HepG2 (cell line): ENCODE measurements around the gene RHOT2. TPM values are rescaled to one million over a fixed set of nuclear protein-coding genes. Genes with fewer than 3 reads are reported as not detected.

ENCODE experiments used
- KLF9 ChIP-seq: IDR thresholded peaks from 2 replicates; pipeline ENCODE4 v1.6.1; 2016; ENCODE audit warnings: low read depth
- MTA3 ChIP-seq: sonication (generic); formaldehyde crosslinking; IDR thresholded peaks from 2 replicates; pipeline ENCODE4 v1.4.0; 2020; ENCODE audit warnings: missing genetic modification reagents
- NR3C1 ChIP-seq: sonication (generic); formaldehyde crosslinking; IDR thresholded peaks from 2 replicates; pipeline ENCODE4 v1.4.0; 2020; ENCODE audit warnings: missing genetic modification reagents
- SKI ChIP-seq: fragments of 450-650 bp; IDR thresholded peaks from one replicate; pipeline ENCODE4 v1.6.1; 2018; ENCODE audit warnings: mild to moderate bottlenecking; ENCODE audit not compliant: partially characterized antibody
- SRSF4 ChIP-seq: fragments of 200-400 bp; formaldehyde crosslinking; IDR thresholded peaks from one replicate; pipeline ENCODE4 v1.6.1; 2018; ENCODE audit warnings: mild to moderate bottlenecking, low read depth, low read length, moderate library complexity; ENCODE audit not compliant: poor library complexity, severe bottlenecking
- ZNF143 ChIP-seq: sonication (generic); formaldehyde crosslinking; IDR thresholded peaks from 2 replicates; pipeline ENCODE4 v1.4.0; 2020; ENCODE audit warnings: missing genetic modification reagents
- ZNF292 ChIP-seq: sonication (generic); formaldehyde crosslinking; IDR thresholded peaks from 2 replicates; pipeline ENCODE4 v1.8.1; 2022; ENCODE audit warnings: mild to moderate bottlenecking, low read depth, missing genetic modification reagents, borderline replicate concordance
- ZNF552 ChIP-seq: sonication (generic); formaldehyde crosslinking; IDR thresholded peaks from 2 replicates; pipeline ENCODE4 v1.9.0; 2022; ENCODE audit warnings: missing genetic modification reagents, mild to moderate bottlenecking, borderline replicate concordance
- ZNF703 ChIP-seq: sonication (generic); formaldehyde crosslinking; IDR thresholded peaks from 2 replicates; pipeline ENCODE4 v1.5.1; 2020; ENCODE audit warnings: missing genetic modification reagents, mild to moderate bottlenecking, moderate library complexity, borderline replicate concordance
- polyA plus RNA-seq, 8 experiments: library from polyadenylated mRNA; depleted of rRNA in 3 of 8; stranded (reverse) in 7 of 8; unstranded in 1 of 8; fragments of >200 nt; fragmentation: Illumina TruSeq in 4 of 8; extraction: Trizol in 4 of 8; gene quantifications; 2 replicates each; pipeline versions ENCODE4 v1.2.1 to v1.2.3, GENCODE V29; 2011 to 2016; ENCODE audit warnings: low read depth in 4 of 8, missing spikeins in 1 of 8, mixed read lengths in 1 of 8; ENCODE audit not compliant: insufficient read depth in 1 of 8
- total RNA-seq, 5 experiments: library from RNA; depleted of rRNA; stranded (reverse); fragments of >200 nt; fragmentation: Illumina TruSeq; extraction: Trizol; gene quantifications; 2 replicates each; pipeline ENCODE4 v1.2.3, GENCODE V29; 2016; ENCODE audit warnings: low read depth in 1 of 5
- TF ChIP-seq, protein P1 (sequence below): sonication (generic); formaldehyde crosslinking; IDR thresholded peaks from 2 replicates; pipeline ENCODE4 v1.4.0; 2020; ENCODE audit warnings: missing genetic modification reagents
- TF ChIP-seq, protein P2 (sequence below): sonication (generic); formaldehyde crosslinking; IDR thresholded peaks from 2 replicates; pipeline ENCODE4 v1.4.0; 2020; ENCODE audit warnings: missing genetic modification reagents
- TF ChIP-seq, protein P3 (sequence below): IDR thresholded peaks from 2 replicates; pipeline ENCODE4 v1.6.1; 2016; ENCODE audit warnings: mild to moderate bottlenecking, missing biosample characterization, missing genetic modification reagents
- TF ChIP-seq, protein P4 (sequence below): sonication (generic); formaldehyde crosslinking; IDR thresholded peaks from 2 replicates; pipeline ENCODE4 v1.8.0; 2022; ENCODE audit warnings: missing genetic modification reagents, mild to moderate bottlenecking, moderate library complexity, borderline replicate concordance
- TF ChIP-seq, protein P5 (sequence below): sonication (generic); formaldehyde crosslinking; IDR thresholded peaks from 2 replicates; pipeline ENCODE4 v1.5.1; 2020; ENCODE audit warnings: missing genetic modification reagents, mild to moderate bottlenecking, borderline replicate concordance
- TF ChIP-seq, protein P6 (sequence below): sonication (generic); formaldehyde crosslinking; IDR thresholded peaks from 2 replicates; pipeline ENCODE4 v1.4.0; 2020; ENCODE audit warnings: mild to moderate bottlenecking, missing genetic modification reagents

The RHOT2 gene
- total and polyA plus RNA-seq, 2 of the 13 experiments (the other 11 are each of a cell fraction or from before 2014, with no cell fraction given): 63.6 to 76.9 TPM

DNA sequence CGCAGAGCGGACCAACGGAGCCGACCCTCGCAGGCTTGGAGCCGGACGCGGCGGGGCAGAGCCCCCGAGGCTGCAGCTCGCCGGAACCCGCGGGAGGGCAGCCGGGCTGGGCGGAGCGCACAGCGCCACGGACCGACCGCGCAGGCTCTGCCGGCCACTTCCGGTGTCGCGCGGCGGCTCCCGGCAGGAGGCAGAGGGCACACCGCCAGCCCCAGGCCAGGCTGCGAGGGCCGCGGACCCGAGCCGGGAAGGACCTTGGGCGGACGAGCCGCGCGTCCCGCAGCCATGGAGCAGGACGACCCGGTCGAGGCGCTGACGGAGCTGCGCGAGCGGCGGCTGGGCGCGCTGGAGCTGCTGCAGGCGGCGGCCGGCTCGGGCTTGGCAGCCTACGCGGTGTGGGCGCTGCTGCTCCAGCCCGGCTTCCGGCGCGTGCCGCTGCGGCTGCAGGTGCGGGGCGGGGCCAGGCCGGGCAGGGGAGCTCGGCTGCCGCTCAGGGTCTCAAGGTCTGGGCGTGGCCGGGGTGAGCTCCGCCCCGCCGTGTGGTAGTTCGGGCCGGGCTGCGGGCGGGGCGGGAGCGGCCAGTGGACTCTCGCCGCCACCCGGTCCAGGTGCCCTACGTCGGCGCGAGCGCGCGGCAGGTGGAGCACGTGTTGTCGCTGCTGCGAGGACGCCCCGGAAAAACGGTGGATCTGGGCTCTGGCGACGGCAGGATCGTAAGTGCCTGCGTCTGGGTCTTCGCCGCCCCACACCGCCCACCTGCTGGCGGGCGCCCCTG, 53.2 kb downstream of the RHOT2 start, which contains the start of gene ANTKMT (continued):
- TF ChIP-seq, protein P1, sequence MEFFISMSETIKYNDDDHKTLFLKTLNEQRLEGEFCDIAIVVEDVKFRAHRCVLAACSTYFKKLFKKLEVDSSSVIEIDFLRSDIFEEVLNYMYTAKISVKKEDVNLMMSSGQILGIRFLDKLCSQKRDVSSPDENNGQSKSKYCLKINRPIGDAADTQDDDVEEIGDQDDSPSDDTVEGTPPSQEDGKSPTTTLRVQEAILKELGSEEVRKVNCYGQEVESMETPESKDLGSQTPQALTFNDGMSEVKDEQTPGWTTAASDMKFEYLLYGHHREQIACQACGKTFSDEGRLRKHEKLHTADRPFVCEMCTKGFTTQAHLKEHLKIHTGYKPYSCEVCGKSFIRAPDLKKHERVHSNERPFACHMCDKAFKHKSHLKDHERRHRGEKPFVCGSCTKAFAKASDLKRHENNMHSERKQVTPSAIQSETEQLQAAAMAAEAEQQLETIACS: 0 out of 2 replicates have a peak, but pooled peaks have one; percentile 8
- no peak; the same call in 1 of the 2 replicates for TF ChIP-seq ZNF703 (CRISPR knock-in tag)
- TF ChIP-seq, protein P2, sequence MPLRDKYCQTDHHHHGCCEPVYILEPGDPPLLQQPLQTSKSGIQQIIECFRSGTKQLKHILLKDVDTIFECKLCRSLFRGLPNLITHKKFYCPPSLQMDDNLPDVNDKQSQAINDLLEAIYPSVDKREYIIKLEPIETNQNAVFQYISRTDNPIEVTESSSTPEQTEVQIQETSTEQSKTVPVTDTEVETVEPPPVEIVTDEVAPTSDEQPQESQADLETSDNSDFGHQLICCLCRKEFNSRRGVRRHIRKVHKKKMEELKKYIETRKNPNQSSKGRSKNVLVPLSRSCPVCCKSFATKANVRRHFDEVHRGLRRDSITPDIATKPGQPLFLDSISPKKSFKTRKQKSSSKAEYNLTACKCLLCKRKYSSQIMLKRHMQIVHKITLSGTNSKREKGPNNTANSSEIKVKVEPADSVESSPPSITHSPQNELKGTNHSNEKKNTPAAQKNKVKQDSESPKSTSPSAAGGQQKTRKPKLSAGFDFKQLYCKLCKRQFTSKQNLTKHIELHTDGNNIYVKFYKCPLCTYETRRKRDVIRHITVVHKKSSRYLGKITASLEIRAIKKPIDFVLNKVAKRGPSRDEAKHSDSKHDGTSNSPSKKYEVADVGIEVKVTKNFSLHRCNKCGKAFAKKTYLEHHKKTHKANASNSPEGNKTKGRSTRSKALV: no peak
- TF ChIP-seq, protein P3, sequence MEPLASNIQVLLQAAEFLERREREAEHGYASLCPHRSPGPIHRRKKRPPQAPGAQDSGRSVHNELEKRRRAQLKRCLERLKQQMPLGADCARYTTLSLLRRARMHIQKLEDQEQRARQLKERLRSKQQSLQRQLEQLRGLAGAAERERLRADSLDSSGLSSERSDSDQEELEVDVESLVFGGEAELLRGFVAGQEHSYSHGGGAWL (CRISPR knock-in tag): peak; percentile 65
- no peak for TF ChIP-seq SRSF4
- peak; percentile 74 for TF ChIP-seq SKI
- TF ChIP-seq, protein P4, sequence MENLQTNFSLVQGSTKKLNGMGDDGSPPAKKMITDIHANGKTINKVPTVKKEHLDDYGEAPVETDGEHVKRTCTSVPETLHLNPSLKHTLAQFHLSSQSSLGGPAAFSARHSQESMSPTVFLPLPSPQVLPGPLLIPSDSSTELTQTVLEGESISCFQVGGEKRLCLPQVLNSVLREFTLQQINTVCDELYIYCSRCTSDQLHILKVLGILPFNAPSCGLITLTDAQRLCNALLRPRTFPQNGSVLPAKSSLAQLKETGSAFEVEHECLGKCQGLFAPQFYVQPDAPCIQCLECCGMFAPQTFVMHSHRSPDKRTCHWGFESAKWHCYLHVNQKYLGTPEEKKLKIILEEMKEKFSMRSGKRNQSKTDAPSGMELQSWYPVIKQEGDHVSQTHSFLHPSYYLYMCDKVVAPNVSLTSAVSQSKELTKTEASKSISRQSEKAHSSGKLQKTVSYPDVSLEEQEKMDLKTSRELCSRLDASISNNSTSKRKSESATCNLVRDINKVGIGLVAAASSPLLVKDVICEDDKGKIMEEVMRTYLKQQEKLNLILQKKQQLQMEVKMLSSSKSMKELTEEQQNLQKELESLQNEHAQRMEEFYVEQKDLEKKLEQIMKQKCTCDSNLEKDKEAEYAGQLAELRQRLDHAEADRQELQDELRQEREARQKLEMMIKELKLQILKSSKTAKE (CRISPR knock-in tag): no peak
- no peak for TF ChIP-seq NR3C1
- TF ChIP-seq, protein P5, sequence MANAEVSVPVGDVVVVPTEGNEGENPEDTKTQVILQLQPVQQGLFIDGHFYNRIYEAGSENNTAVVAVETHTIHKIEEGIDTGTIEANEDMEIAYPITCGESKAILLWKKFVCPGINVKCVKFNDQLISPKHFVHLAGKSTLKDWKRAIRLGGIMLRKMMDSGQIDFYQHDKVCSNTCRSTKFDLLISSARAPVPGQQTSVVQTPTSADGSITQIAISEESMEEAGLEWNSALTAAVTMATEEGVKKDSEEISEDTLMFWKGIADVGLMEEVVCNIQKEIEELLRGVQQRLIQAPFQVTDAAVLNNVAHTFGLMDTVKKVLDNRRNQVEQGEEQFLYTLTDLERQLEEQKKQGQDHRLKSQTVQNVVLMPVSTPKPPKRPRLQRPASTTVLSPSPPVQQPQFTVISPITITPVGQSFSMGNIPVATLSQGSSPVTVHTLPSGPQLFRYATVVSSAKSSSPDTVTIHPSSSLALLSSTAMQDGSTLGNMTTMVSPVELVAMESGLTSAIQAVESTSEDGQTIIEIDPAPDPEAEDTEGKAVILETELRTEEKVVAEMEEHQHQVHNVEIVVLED (CRISPR knock-in tag): peak; percentile 54
- TF ChIP-seq, protein P6, sequence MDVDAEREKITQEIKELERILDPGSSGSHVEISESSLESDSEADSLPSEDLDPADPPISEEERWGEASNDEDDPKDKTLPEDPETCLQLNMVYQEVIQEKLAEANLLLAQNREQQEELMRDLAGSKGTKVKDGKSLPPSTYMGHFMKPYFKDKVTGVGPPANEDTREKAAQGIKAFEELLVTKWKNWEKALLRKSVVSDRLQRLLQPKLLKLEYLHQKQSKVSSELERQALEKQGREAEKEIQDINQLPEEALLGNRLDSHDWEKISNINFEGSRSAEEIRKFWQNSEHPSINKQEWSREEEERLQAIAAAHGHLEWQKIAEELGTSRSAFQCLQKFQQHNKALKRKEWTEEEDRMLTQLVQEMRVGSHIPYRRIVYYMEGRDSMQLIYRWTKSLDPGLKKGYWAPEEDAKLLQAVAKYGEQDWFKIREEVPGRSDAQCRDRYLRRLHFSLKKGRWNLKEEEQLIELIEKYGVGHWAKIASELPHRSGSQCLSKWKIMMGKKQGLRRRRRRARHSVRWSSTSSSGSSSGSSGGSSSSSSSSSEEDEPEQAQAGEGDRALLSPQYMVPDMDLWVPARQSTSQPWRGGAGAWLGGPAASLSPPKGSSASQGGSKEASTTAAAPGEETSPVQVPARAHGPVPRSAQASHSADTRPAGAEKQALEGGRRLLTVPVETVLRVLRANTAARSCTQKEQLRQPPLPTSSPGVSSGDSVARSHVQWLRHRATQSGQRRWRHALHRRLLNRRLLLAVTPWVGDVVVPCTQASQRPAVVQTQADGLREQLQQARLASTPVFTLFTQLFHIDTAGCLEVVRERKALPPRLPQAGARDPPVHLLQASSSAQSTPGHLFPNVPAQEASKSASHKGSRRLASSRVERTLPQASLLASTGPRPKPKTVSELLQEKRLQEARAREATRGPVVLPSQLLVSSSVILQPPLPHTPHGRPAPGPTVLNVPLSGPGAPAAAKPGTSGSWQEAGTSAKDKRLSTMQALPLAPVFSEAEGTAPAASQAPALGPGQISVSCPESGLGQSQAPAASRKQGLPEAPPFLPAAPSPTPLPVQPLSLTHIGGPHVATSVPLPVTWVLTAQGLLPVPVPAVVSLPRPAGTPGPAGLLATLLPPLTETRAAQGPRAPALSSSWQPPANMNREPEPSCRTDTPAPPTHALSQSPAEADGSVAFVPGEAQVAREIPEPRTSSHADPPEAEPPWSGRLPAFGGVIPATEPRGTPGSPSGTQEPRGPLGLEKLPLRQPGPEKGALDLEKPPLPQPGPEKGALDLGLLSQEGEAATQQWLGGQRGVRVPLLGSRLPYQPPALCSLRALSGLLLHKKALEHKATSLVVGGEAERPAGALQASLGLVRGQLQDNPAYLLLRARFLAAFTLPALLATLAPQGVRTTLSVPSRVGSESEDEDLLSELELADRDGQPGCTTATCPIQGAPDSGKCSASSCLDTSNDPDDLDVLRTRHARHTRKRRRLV (CRISPR knock-in tag): no peak
- TF ChIP-seq ZNF292: no peak
- TF ChIP-seq MTA3 (CRISPR knock-in tag): no peak
- no peak for TF ChIP-seq ZNF143 (CRISPR knock-in tag)
- TF ChIP-seq ZNF552 (CRISPR knock-in tag): 0 out of 2 replicates have a peak, but pooled peaks have one; percentile 63
- 0 out of 2 replicates have a peak, but pooled peaks have one; percentile 11 for TF ChIP-seq KLF9 (CRISPR knock-in tag)
